GM12878 (cell line): Measurements from ENCODE around the gene CLDN7. TPM values are rescaled to one million over a fixed set of nuclear protein-coding genes. Genes with fewer than 3 reads are reported as not detected.

Experiments used
- ATAC-seq: fragments of 200-7000 bp; cut with Tn5 transposase; 3 replicates; pipeline ENCODE4 v1.9.1; 2020; ENCODE audit warnings: mild to moderate bottlenecking, moderate library complexity
- BruUV-seq: library from RNA; stranded (reverse); fragments of 400-500 nt; replicated peaks from 2 replicates; lab custom pipeline; 2021; lab: Mats Ljungman, UMichigan
- CTCF ChIA-PET: fragments of 300-600 bp; sonication (Branson Sonifier 250); formaldehyde crosslinking; extraction: SDS; loops from one replicate; lab custom pipeline; 2021; ENCODE audit warnings: inconsistent platforms; lab: Yijun Ruan, JAX
- POLR2A ChIA-PET: fragments of 350-600 bp; formaldehyde crosslinking; extraction: SDS; loops from one replicate; lab custom pipeline; 2021; ENCODE audit warnings: inconsistent platforms; lab: Charles Lee
- RAD21 ChIA-PET: fragments of 300-600 bp; sonication (Branson Sonifier 250); formaldehyde crosslinking; loops from one replicate; lab custom pipeline; 2023; ENCODE audit warnings: antibody characterized with exemption; ENCODE audit not compliant: unreplicated experiment; lab: Charles Lee
- SMC1A ChIA-PET: fragments of 300-600 bp; sonication (Branson Sonifier 250); formaldehyde crosslinking; loops from one replicate; lab custom pipeline; 2023; ENCODE audit not compliant: unreplicated experiment, uncharacterized antibody; lab: Charles Lee
- DNase-seq: peaks from one replicate; pipeline ENCODE4 v3.0.0-alpha.2; 2011; ENCODE audit warnings: low read depth, low spot score
- FAIRE-seq: peaks from 3 replicates; lab custom pipeline; 2011; peaks lifted over from hg19 to GRCh38; lab: Jason Lieb, UNC
- H2AFZ ChIP-seq: 2 replicates; pipeline ENCODE4 v1.6.0; 2011; ENCODE audit warnings: low read depth, low read length, control low read depth; ENCODE audit not compliant: control insufficient read depth
- H3K27ac ChIP-seq: 2 replicates; pipeline ENCODE4 v1.5.1; 2011; ENCODE audit warnings: control low read depth; ENCODE audit not compliant: control insufficient read depth, insufficient read depth
- H3K27me3 ChIP-seq, 2 experiments: replicated peaks in 1 of 2; 2 replicates each; pipeline versions ENCODE4 v1.6.0 to v1.6.1; 2011; ENCODE audit warnings: low read length in 1 of 2; ENCODE audit not compliant: control insufficient read depth in 2 of 2, insufficient read depth in 2 of 2
- H3K36me3 ChIP-seq, 2 experiments: 2 replicates each; pipeline ENCODE4 v1.5.1; 2011; ENCODE audit warnings: low read length in 1 of 2; ENCODE audit not compliant: control insufficient read depth in 2 of 2, insufficient read depth in 2 of 2
- H3K4me1 ChIP-seq: 2 replicates; pipeline ENCODE4 v1.6.1; 2011; ENCODE audit warnings: mild to moderate bottlenecking, low read length, moderate library complexity, mixed read lengths; ENCODE audit not compliant: control insufficient read depth, insufficient read depth
- H3K4me2 ChIP-seq: 2 replicates; pipeline ENCODE4 v1.6.0; 2011; ENCODE audit warnings: control low read depth; ENCODE audit not compliant: control insufficient read depth, insufficient read depth
- H3K4me3 ChIP-seq: fragments of 200-600 bp; sonication (generic); 2 replicates; pipeline ENCODE4 v1.5.1; 2016
- H3K79me2 ChIP-seq: 2 replicates; pipeline ENCODE4 v1.6.0; 2011; ENCODE audit warnings: low read length; ENCODE audit not compliant: control insufficient read depth, insufficient read depth
- H3K9ac ChIP-seq: 2 replicates; pipeline ENCODE4 v1.8.0; 2011; ENCODE audit warnings: low read length, control low read depth, mixed read lengths; ENCODE audit not compliant: control insufficient read depth, insufficient read depth
- H3K9me3 ChIP-seq: replicated peaks from 3 replicates; pipeline ENCODE4 v1.5.1; 2011; ENCODE audit warnings: mild to moderate bottlenecking, low read length; ENCODE audit not compliant: control insufficient read depth, insufficient read depth
- H4K20me1 ChIP-seq: 2 replicates; pipeline ENCODE4 v1.6.0; 2011; ENCODE audit not compliant: control insufficient read depth, insufficient read depth
- KAT2A ChIP-seq: conservative IDR thresholded peaks from 2 replicates; pipeline ENCODE4 v1.6.1; 2011; ENCODE audit warnings: low read depth, low read length; ENCODE audit not compliant: control insufficient read depth
- SMARCA5 ChIP-seq: fragments of 450-650 bp; IDR thresholded peaks from 2 replicates; pipeline ENCODE4 v1.6.1; 2017; ENCODE audit warnings: mild to moderate bottlenecking
- SREBF1 ChIP-seq: IDR thresholded peaks from 2 replicates; pipeline ENCODE4 v1.6.1; 2012; ENCODE audit warnings: mild to moderate bottlenecking, low read length
- TCF12 ChIP-seq: IDR thresholded peaks from 2 replicates; pipeline ENCODE4 v1.6.1; 2011; ENCODE audit warnings: low read depth, mild to moderate bottlenecking, low read length
- WGBS: methylation state at CpG from one replicate; pipeline ENCODE4 v1.1.6; 2016; ENCODE audit warnings: low lambda C conversion rate; ENCODE audit not compliant: insufficient replicate concordance, insufficient coverage; ENCODE audit errors: missing lambda C conversion rate; 5-methylcytosine and 5-hydroxymethylcytosine counted together
- in situ Hi-C: fragments of 300-500 bp; cut with MboI; formaldehyde crosslinking; loops from 9 replicates; pipeline ENCODE4 v1.14.3; 2018; ENCODE audit warnings: mixed read lengths
- intact Hi-C: fragments of 100-400 bp; cut with micrococcal nuclease; formaldehyde crosslinking; loops from one replicate; pipeline ENCODE4 v1.14.2; 2022; ENCODE audit not compliant: unreplicated experiment
- polyA plus RNA-seq, 11 experiments: library from polyadenylated mRNA; depleted of rRNA in 4 of 11; unstranded in 6 of 11; stranded (reverse) in 5 of 11; fragments of >200 nt; fragmentation: Nextera tagmentation in 4 of 11; fragmentation: Illumina TruSeq in 1 of 11; extraction: Ambion mirVana in 4 of 11; extraction: Trizol in 1 of 11; gene quantifications; 1 replicate in 1 of 11; 2 replicates in 10 of 11; pipeline versions ENCODE4 v1.2.1 to v1.2.3, GENCODE V29; 2011 to 2016; ENCODE audit warnings: inconsistent platforms in 2 of 11, missing spikeins in 2 of 11, low read depth in 1 of 11
- total RNA-seq, 4 experiments: library from RNA; depleted of rRNA in 3 of 4; stranded (reverse); fragments of >200 nt in 3 of 4; fragmentation: Illumina TruSeq in 1 of 4; extraction: Trizol in 1 of 4; gene quantifications; 2 replicates each; pipeline versions ENCODE4 v1.2.1 to v1.2.3, GENCODE V29; 2013 to 2021
- TF ChIP-seq, protein P1 (sequence below): fragments of 450-650 bp; IDR thresholded peaks from 2 replicates; pipeline ENCODE4 v1.6.1; 2017; ENCODE audit warnings: mild to moderate bottlenecking, low read depth, inconsistent platforms; ENCODE audit not compliant: poor library complexity, severe bottlenecking

The CLDN7 gene
- total and polyA plus RNA-seq, 10 of the 15 experiments (the other 5 are each of a cell fraction or from before 2014, with no cell fraction given): 0.19 to 1.3 (median 0.36) TPM; not detected in 5

GRCh38 chr17:7225711-7226331 is 36.5 kb downstream of the CLDN7 start (continued):
- no peak for TF ChIP-seq KAT2A
- TF ChIP-seq SREBF1: no peak

- Histone ChIP-seq H3K9me3 (no peaks in the 10 kb centered on the region), H3K79me2 (peaks cover 13% of the 10 kb centered on the region), H3K4me2 (no peak overlapping the region), H3K36me3 (peaks cover 23 to 26% of the 10 kb centered on the region in 2 experiments), H3K4me1 (peaks cover 3% of the 10 kb centered on the region), H4K20me1 (no peaks in the 10 kb centered on the region), H3K27ac (no peak overlapping the region), H3K4me3 (no peak overlapping the region), H2AFZ (no peak overlapping the region), H3K9ac (no peak overlapping the region), H3K27me3 (no peaks in the 10 kb centered on the region)
- in situ Hi-C loops (no loop called here), intact Hi-C loops (no loop called here)
- DNase-seq (no peak), FAIRE-seq (no peak), ATAC-seq (no peak)
- BruUV-seq: TSS peak; percentile 69
- TF ChIP-seq, protein P1, sequence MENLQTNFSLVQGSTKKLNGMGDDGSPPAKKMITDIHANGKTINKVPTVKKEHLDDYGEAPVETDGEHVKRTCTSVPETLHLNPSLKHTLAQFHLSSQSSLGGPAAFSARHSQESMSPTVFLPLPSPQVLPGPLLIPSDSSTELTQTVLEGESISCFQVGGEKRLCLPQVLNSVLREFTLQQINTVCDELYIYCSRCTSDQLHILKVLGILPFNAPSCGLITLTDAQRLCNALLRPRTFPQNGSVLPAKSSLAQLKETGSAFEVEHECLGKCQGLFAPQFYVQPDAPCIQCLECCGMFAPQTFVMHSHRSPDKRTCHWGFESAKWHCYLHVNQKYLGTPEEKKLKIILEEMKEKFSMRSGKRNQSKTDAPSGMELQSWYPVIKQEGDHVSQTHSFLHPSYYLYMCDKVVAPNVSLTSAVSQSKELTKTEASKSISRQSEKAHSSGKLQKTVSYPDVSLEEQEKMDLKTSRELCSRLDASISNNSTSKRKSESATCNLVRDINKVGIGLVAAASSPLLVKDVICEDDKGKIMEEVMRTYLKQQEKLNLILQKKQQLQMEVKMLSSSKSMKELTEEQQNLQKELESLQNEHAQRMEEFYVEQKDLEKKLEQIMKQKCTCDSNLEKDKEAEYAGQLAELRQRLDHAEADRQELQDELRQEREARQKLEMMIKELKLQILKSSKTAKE: no peak
- TF ChIP-seq SMARCA5: no peak
- no peak for TF ChIP-seq TCF12
- POLR2A ChIA-PET: no interaction called here
- SMC1A ChIA-PET: interaction anchor here (1.2 kb wide), 1 partner anchor 25 kb away, joined by 3 read pairs; no protein-coding TSS in a partner anchor
- RAD21 ChIA-PET: no interaction called here
- WGBS: 84% methylated on average over 15 of the region's 15 CpGs
- CTCF ChIA-PET: no interaction called here
Observed at GRCh38 chr17:7224661-7225111, 37.6 kb downstream of the CLDN7 start.
